ENCODE results near the gene SRL. TPM values are rescaled to one million over a fixed set of nuclear protein-coding genes. Genes with fewer than 3 reads are reported as not detected.

SRL gene
- total and polyA plus RNA-seq, 2 donors (not counting 1 experiment from before 2014, with no cell fraction given), result not detected

GRCh38 chr16:4262303-4262835 is 20.5 kb upstream of the SRL start:
- Histone ChIP-seq H3K4me2 (replicated peaks; ENCODE audit: low read depth, low read length, poor library complexity, severe bottlenecking) (no peak overlapping the region), H3K4me3 (ENCODE audit: control extremely low read depth in 1 of 5, extremely low read depth in 1 of 5, insufficient read depth in 1 of 5, low read depth in 2 of 5, low read length in 4 of 5) (no peak overlapping the region), H3K9me3 (ENCODE audit: control extremely low read depth in 1 of 3, control insufficient read depth in 2 of 3, insufficient read depth in 1 of 3, low read length in 2 of 3) (peaks cover 0 to 5% (median 0%) of the 10 kb centered on the region in 3 donors), H3K27me3 (replicated peaks in 1 of 4; ENCODE audit: control extremely low read depth in 1 of 4, control insufficient read depth in 3 of 4, insufficient read depth in 4 of 4, low read length in 3 of 4) (no peaks in the 10 kb centered on the region), H3K79me2 (ENCODE audit: control insufficient read depth, insufficient read depth, low read length) (peaks cover 47% of the 10 kb centered on the region), H4K20me1 (ENCODE audit: control insufficient read depth, insufficient read depth, low read length, poor library complexity, severe bottlenecking) (peaks cover 62% of the 10 kb centered on the region), H3K9ac (ENCODE audit: low read length) (no peak overlapping the region), H3K4me1 (ENCODE audit: control insufficient read depth in 2 of 2, insufficient read depth in 2 of 2, low read length in 2 of 2) (no peaks in the 10 kb centered on the region), H2AFZ (ENCODE audit: insufficient read depth, low read depth, low read length, poor library complexity, severe bottlenecking) (no peak overlapping the region), H3K36me3 (replicated peaks in 1 of 2; ENCODE audit: control extremely low read depth in 1 of 2, control insufficient read depth in 1 of 2, extremely low read depth in 1 of 2, insufficient read depth in 2 of 2, low read length in 1 of 2) (peaks cover 0 to 27% of the 10 kb centered on the region in 2 experiments), H3K27ac (ENCODE audit: low read length in 2 of 2) (no peak overlapping the region)
- no peak for ATAC-seq (ENCODE audit: low read depth)
- H3K4me1 Mint-ChIP-seq, result peaks cover under 1% of the 10 kb centered on the region
- H3K9me3 Mint-ChIP-seq (ENCODE audit: insufficient read depth), result no peaks in the 10 kb centered on the region
- intact Hi-C loops (cut with micrococcal nuclease), result no loop called here
- H3K4me3 Mint-ChIP-seq, result no peak overlapping the region
- 96% methylated on average over 4 of the region's 22 CpGs for WGBS (ENCODE audit: insufficient coverage)
- no peaks in the 10 kb centered on the region for H3K27me3 Mint-ChIP-seq
- ChIA-PET POLR2A (no interaction called here), CTCF (interaction anchor here (0.8 to 1.6 kb wide), 3 partner anchors 9 to 140 kb away, joined by 3 to 6 read pairs (median 4); no protein-coding TSS in a partner anchor)
- H3K27ac Mint-ChIP-seq, result no peak overlapping the region
- DNase-seq, result no peak
- TF ChIP-seq EZH2 (IDR thresholded peaks at IDR 0.05; ENCODE audit: borderline replicate concordance, insufficient read depth, low read depth, low read length, poor library complexity, severe bottlenecking), result no peak
- TF ChIP-seq CTCF (IDR thresholded peaks at IDR 0.05), result no peak

- DNase-seq (no peak), ATAC-seq (ENCODE audit: low read depth) (peak; percentile 43)
- Histone ChIP-seq H3K4me2 (replicated peaks; ENCODE audit: low read depth, low read length, poor library complexity, severe bottlenecking) (no peak overlapping the region), H3K9me3 (ENCODE audit: control extremely low read depth in 1 of 3, control insufficient read depth in 2 of 3, insufficient read depth in 1 of 3, low read length in 2 of 3) (peaks cover 0 to 5% (median 0%) of the 10 kb centered on the region in 3 donors), H3K27me3 (replicated peaks in 1 of 4; ENCODE audit: control extremely low read depth in 1 of 4, control insufficient read depth in 3 of 4, insufficient read depth in 4 of 4, low read length in 3 of 4) (no peaks in the 10 kb centered on the region), H3K4me3 (ENCODE audit: control extremely low read depth in 1 of 5, extremely low read depth in 1 of 5, insufficient read depth in 1 of 5, low read depth in 2 of 5, low read length in 4 of 5) (no peak overlapping the region), H2AFZ (ENCODE audit: insufficient read depth, low read depth, low read length, poor library complexity, severe bottlenecking) (no peak overlapping the region), H4K20me1 (ENCODE audit: control insufficient read depth, insufficient read depth, low read length, poor library complexity, severe bottlenecking) (peaks cover 55% of the 10 kb centered on the region), H3K79me2 (ENCODE audit: control insufficient read depth, insufficient read depth, low read length) (peaks cover 40% of the 10 kb centered on the region), H3K36me3 (replicated peaks in 1 of 2; ENCODE audit: control extremely low read depth in 1 of 2, control insufficient read depth in 1 of 2, extremely low read depth in 1 of 2, insufficient read depth in 2 of 2, low read length in 1 of 2) (peaks cover 0 to 27% of the 10 kb centered on the region in 2 experiments), H3K4me1 (ENCODE audit: control insufficient read depth in 2 of 2, insufficient read depth in 2 of 2, low read length in 2 of 2) (no peaks in the 10 kb centered on the region), H3K9ac (ENCODE audit: low read length) (no peak overlapping the region), H3K27ac (ENCODE audit: low read length in 2 of 2) (no peak overlapping the region)
- WGBS (ENCODE audit: insufficient coverage), result 98% methylated on average over 33 of the region's 35 CpGs
- Mint-ChIP-seq H3K4me3 (no peak overlapping the region), H3K27ac (no peak overlapping the region), H3K9me3 (ENCODE audit: insufficient read depth) (no peaks in the 10 kb centered on the region), H3K27me3 (no peaks in the 10 kb centered on the region), H3K4me1 (no peaks in the 10 kb centered on the region)
- TF ChIP-seq CTCF (IDR thresholded peaks at IDR 0.05) (peak; percentile 36), EZH2 (IDR thresholded peaks at IDR 0.05; ENCODE audit: borderline replicate concordance, insufficient read depth, low read depth, low read length, poor library complexity, severe bottlenecking) (no peak)
- intact Hi-C loops (cut with micrococcal nuclease), result no loop called here
- ChIA-PET POLR2A (no interaction called here), CTCF (interaction anchor here (1.1 to 1.6 kb wide), 2 partner anchors 10 to 27 kb away, joined by 4 to 6 read pairs; no protein-coding TSS in a partner anchor)
These were observed 19.8 kb upstream of the SRL start for GRCh38 chr16:4261557-4262172.
